A673 (cell line): Measurements from ENCODE around the gene TIGD2. TPM values are rescaled to one million over a fixed set of nuclear protein-coding genes. Genes with fewer than 3 reads are reported as not detected.

Experiments used
- BruUV-seq: library from RNA; stranded (reverse); fragments of 400-500 nt; replicated peaks from 2 replicates; lab custom pipeline; 2021; lab: Mats Ljungman, UMichigan
- CTCF ChIA-PET: fragments of 300-600 bp; sonication (Branson Sonifier 250); formaldehyde crosslinking; loops from one replicate; lab custom pipeline; 2022; ENCODE audit warnings: antibody characterized with exemption; lab: Charles Lee
- POLR2A ChIA-PET: fragments of 300-600 bp; sonication (Branson Sonifier 250); formaldehyde crosslinking; loops from one replicate; lab custom pipeline; 2022; ENCODE audit warnings: antibody characterized with exemption; ENCODE audit not compliant: low non-redundant PET; lab: Charles Lee
- DNase-seq: peaks from one replicate; pipeline ENCODE4 v3.0.0-alpha.2; 2015; ENCODE audit warnings: low spot score
- H3K27ac ChIP-seq: fragments of 200-600 bp; sonication (generic); 2 replicates; pipeline ENCODE4 v1.5.1; 2016; ENCODE audit warnings: mixed run types, low read depth, mild to moderate bottlenecking, mixed read lengths, antibody characterized with exemption, low read length; ENCODE audit not compliant: poor library complexity, severe bottlenecking
- H3K27me3 ChIP-seq: fragments of 200-600 bp; sonication (generic); replicated peaks from 2 replicates; pipeline ENCODE4 v1.6.1; 2017; ENCODE audit warnings: mixed run types, low read depth, mild to moderate bottlenecking, mixed read lengths, antibody characterized with exemption, low read length; ENCODE audit not compliant: insufficient read depth, poor library complexity
- H3K36me3 ChIP-seq: fragments of 200-600 bp; sonication (generic); 2 replicates; pipeline ENCODE4 v1.6.1; 2016; ENCODE audit warnings: mixed run types, mild to moderate bottlenecking, mixed read lengths, antibody characterized with exemption, low read length; ENCODE audit not compliant: insufficient read depth, poor library complexity, severe bottlenecking
- H3K4me1 ChIP-seq: fragments of 200-600 bp; sonication (generic); 2 replicates; pipeline ENCODE4 v1.6.1; 2017; ENCODE audit warnings: mixed run types, mild to moderate bottlenecking, mixed read lengths, antibody characterized with exemption, low read length; ENCODE audit not compliant: insufficient read depth, poor library complexity, severe bottlenecking
- H3K4me3 ChIP-seq: fragments of 200-600 bp; sonication (generic); 2 replicates; pipeline ENCODE4 v1.5.1; 2016; ENCODE audit warnings: low read depth, mixed run types, mild to moderate bottlenecking, mixed read lengths, low read length; ENCODE audit not compliant: poor library complexity, severe bottlenecking
- H3K9me3 ChIP-seq: fragments of 200-600 bp; sonication (generic); 2 replicates; pipeline ENCODE4 v1.6.1; 2016; ENCODE audit warnings: mixed run types, low read depth, mild to moderate bottlenecking, mixed read lengths, antibody characterized with exemption, low read length; ENCODE audit not compliant: poor library complexity, severe bottlenecking
- EZH2 ChIP-seq: fragments of 200-600 bp; sonication (generic); IDR thresholded peaks from 2 replicates; pipeline ENCODE4 v1.6.1; 2017; ENCODE audit warnings: borderline replicate concordance, low read depth, mild to moderate bottlenecking, mixed read lengths, antibody characterized with exemption, low read length; ENCODE audit not compliant: poor library complexity, severe bottlenecking
- intact Hi-C: fragments of 100-400 bp; cut with micrococcal nuclease; formaldehyde crosslinking; loops from one replicate; pipeline ENCODE4 v1.10.0; 2022; ENCODE audit not compliant: unreplicated experiment
- total RNA-seq: library from RNA; stranded (reverse); gene quantifications from 2 replicates; pipeline ENCODE4 v1.2.3, GENCODE V29; 2021
- TF ChIP-seq, protein P1 (sequence below): fragments of 300-800, 200-600 bp; sonication (generic); conservative IDR thresholded peaks from 2 replicates; pipeline ENCODE4 v1.5.1; 2017; ENCODE audit warnings: low read depth, mild to moderate bottlenecking, antibody characterized with exemption, low read length, moderate library complexity, mixed read lengths

The TIGD2 gene
- total RNA-seq, 1 experiment from 2014 or later = 2.8 TPM

DNA sequence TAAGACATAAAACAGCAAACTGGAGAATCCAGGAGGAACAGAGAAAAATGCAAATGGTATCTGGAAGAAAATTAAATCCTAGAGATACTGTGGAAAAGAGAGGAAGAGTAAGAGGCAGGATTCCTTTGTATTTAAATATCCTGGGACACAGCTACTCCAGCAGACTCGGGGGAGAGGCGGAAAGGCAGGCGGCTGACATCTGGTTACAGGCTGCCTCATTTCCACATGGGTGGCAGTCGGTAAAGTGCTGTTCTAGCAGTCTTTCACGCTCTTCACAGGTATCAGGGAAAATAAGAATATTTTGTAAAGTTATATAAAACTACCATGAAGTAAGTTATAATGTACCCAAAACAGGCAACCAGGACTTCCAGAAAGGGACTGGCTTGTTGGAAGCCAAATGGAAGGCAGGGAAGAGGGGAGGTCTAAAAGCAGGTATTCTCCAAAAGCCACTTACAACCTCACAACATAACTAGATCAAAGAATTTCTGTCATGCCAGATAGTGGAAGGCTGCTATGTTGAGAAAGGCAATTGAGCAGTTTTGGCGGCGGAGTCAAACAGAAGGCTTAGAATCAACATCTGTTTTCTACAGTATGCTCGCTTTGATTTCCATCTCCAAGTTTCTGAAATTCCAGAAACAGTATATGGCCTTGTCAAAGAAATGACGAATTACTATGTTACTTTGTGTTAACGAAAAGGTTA, 1.3 kb upstream of the TIGD2 start:
- ChIA-PET POLR2A (no interaction called here), CTCF (no interaction called here)
- Histone ChIP-seq H3K9me3 (no peaks in the 10 kb centered on the region), H3K27me3 (peaks cover 17% of the 10 kb centered on the region), H3K36me3 (no peaks in the 10 kb centered on the region), H3K27ac (no peak overlapping the region), H3K4me3 (peak overlapping the region; percentile 57), H3K4me1 (peaks cover 5% of the 10 kb centered on the region)
- no peak for DNase-seq
- no TSS peak for BruUV-seq
- intact Hi-C loops = no loop called here
- TF ChIP-seq EZH2 = no peak
- TF ChIP-seq, protein P1, sequence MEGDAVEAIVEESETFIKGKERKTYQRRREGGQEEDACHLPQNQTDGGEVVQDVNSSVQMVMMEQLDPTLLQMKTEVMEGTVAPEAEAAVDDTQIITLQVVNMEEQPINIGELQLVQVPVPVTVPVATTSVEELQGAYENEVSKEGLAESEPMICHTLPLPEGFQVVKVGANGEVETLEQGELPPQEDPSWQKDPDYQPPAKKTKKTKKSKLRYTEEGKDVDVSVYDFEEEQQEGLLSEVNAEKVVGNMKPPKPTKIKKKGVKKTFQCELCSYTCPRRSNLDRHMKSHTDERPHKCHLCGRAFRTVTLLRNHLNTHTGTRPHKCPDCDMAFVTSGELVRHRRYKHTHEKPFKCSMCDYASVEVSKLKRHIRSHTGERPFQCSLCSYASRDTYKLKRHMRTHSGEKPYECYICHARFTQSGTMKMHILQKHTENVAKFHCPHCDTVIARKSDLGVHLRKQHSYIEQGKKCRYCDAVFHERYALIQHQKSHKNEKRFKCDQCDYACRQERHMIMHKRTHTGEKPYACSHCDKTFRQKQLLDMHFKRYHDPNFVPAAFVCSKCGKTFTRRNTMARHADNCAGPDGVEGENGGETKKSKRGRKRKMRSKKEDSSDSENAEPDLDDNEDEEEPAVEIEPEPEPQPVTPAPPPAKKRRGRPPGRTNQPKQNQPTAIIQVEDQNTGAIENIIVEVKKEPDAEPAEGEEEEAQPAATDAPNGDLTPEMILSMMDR = no peak

DNA sequence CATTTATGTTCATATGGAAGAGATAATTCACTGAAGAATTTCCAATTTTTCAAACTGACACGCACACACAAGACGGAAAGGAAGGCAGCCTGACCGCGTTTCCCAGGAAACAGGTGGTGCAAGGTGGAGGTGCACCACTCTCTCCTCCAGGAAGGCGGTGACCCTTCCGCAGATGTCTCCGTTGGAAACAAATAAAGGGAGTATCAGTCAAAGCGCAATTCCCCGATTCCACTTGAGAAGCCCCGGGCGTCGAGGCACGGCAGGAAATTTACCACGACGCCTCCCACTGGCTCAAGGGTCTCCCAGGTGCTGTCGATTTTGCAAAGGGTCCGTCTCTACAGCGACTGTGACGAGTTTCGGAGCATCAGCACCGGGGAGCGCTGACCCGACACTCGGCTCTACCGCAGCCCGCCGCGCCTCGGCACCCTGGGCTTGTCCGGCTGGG, 770 bp upstream of the TIGD2 start:
- POLR2A ChIA-PET = no interaction called here
- peak overlapping the region; percentile 57 for H3K4me3 ChIP-seq
- H3K27me3 ChIP-seq = peaks cover 17% of the 10 kb centered on the region
- peaks cover 5% of the 10 kb centered on the region for H3K4me1 ChIP-seq
- intact Hi-C loops = no loop called here
- CTCF ChIA-PET = no interaction called here
- no TSS peak for BruUV-seq
- TF ChIP-seq, protein P1 = no peak
- TF ChIP-seq EZH2 = no peak
- H3K36me3 ChIP-seq = no peaks in the 10 kb centered on the region
- no peak overlapping the region for H3K27ac ChIP-seq
- H3K9me3 ChIP-seq = no peaks in the 10 kb centered on the region
- no peak for DNase-seq

GRCh38 chr4:89111833-89112563, 665 bp downstream of the TIGD2 start:
- TF ChIP-seq, protein P1 = no peak
- no peak for TF ChIP-seq EZH2
- Histone ChIP-seq H3K27me3 (peaks cover 17% of the 10 kb centered on the region), H3K4me1 (peaks cover 5% of the 10 kb centered on the region), H3K27ac (peak overlapping the region; percentile 68), H3K4me3 (peak overlapping the region; percentile 57), H3K36me3 (no peaks in the 10 kb centered on the region), H3K9me3 (no peaks in the 10 kb centered on the region)
- BruUV-seq = no TSS peak
- ChIA-PET POLR2A (no interaction called here), CTCF (no interaction called here)
- DNase-seq = no peak
- intact Hi-C loops = no loop called here
